HG03280 (cell line): ENCODE measurements around the gene ANO1.

Experiments used
- ATAC-seq: cut with Tn5 transposase; IDR thresholded peaks from one replicate; pipeline ENCODE4 v1.9.1; 2021; ENCODE audit warnings: mild to moderate bottlenecking, moderate library complexity; ENCODE audit not compliant: unreplicated experiment

ANO1 gene

DNA sequence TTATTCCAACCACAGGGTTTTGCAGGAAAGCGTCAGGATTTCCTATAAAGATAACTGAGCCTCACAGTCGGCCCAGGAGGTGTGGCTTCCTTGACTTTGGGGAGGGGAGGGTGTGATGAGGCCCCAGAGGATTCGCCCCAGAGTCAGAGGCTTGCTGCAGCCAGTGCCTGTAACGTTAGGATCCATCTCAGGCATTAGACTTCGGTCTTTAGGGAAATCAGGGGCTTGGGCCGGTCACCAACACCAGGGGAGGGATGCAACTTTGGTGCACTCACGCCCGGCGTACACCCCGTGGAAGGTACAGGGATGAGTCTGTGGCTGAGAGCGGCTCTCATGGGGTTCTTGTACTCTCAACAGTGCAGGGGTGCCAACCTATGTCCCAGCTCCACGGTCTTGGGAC is 5.7 kb upstream of the ANO1 start:
- no peak for ATAC-seq

DNA sequence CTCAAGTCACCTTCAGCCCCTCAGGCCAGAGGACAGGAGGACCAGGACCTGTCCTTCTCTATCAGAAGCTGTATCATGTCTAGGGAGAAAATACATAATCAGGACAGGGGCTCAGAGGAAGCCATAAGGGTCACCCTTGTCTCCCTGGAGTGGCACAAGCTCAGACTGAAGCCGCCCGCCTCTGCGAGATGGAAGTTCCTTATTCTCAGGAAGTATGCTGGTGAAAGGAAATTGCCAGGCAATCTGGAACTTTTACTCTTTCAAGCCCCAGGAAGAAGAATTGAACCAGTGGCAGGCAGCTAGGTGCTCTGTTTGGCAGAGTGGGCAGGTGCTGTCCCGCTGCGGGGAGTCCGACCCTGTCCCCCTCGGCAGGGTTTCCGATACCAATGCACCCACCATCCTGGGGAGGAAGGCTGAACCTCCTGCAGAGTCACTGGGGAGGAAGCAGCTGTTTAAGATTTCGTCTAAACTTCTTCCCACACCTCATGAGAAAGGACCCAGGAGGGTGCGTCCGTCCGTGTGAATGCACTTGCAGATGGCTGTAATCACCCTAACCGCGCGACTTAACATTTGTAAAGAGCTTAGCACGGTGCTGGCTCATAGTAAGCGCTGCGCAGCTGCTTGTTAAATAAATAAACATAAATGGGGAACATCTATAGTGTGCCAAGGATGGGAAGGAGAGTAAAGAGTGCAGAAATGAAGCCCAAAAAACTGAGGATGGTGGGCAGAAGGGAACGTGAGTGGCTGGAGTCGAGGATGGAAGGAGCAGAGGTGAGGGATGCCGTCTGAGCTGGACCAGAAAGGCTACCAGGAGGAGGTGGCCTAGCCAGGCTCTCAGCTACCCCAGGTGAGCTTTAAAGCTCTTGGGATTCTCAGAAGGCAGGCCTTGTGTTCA is 5.0 kb upstream of the ANO1 start:
- no peak for ATAC-seq

DNA sequence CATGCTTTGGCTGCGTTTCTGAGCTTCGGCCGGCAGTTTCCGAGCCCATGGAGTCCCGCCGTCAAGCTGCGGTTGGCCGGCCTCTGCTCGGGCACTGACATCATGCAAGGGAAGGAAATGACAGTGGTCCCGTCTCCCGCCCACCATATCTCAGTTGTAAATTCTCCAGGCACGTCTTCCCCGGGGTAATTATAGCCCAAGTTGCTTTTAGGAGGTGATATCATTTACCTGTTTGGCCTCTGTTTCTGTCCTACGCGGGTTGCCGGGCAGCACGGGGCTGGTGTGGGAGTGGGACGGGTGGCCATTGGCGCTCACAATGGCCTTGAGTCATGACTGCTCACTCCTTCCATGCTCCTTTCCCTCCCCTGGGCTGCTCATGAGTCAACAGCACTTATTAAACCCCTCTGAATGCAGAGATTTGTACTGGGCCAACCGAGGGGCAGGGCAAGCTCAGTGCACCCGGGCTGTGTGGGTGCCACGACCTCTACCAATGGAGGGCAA is 4.2 kb upstream of the ANO1 start:
- ATAC-seq: no peak

GRCh38 chr11:70074746-70075145 is 3.4 kb upstream of the ANO1 start:
- no peak for ATAC-seq

- ATAC-seq: no peak
Observed at GRCh38 chr11:70075836-70076235, 2.3 kb upstream of the ANO1 start.

- ATAC-seq: no peak
Observed at GRCh38 chr11:70076461-70076931, 1.6 kb upstream of the ANO1 start.

DNA sequence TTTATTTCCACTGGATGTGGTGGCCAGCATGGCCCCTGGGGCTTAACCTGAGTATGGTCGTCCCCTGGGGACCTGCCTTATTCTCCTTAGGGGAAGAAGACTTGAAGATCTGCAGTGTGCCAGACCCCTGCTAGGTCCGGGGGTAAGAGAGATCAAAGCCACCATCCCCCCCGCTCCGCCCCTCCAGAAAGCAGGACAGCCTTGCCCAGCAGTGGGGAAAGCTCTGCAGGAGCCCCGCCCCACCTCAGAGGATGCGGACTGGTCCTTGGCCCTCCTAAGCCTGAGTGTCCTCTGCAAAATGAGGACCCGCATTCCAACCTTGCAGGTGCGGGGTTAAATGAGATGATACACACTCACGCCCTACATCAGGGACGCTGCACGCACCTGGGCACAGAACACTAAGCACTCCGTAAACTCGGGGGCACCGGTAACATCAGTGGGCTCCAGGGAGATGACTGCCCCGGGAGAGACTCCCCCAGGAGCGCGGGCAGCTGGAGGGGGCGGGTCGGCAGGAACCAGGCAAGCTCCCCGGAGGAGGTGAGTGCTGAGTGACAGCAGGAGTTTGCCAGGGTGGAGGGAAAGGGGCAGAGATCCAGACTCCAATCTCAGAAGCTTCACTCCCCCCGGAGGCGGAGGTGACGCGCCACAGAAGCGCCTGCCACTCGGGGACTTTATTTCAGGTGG is 564 bp upstream of the ANO1 start:
- no peak for ATAC-seq

DNA sequence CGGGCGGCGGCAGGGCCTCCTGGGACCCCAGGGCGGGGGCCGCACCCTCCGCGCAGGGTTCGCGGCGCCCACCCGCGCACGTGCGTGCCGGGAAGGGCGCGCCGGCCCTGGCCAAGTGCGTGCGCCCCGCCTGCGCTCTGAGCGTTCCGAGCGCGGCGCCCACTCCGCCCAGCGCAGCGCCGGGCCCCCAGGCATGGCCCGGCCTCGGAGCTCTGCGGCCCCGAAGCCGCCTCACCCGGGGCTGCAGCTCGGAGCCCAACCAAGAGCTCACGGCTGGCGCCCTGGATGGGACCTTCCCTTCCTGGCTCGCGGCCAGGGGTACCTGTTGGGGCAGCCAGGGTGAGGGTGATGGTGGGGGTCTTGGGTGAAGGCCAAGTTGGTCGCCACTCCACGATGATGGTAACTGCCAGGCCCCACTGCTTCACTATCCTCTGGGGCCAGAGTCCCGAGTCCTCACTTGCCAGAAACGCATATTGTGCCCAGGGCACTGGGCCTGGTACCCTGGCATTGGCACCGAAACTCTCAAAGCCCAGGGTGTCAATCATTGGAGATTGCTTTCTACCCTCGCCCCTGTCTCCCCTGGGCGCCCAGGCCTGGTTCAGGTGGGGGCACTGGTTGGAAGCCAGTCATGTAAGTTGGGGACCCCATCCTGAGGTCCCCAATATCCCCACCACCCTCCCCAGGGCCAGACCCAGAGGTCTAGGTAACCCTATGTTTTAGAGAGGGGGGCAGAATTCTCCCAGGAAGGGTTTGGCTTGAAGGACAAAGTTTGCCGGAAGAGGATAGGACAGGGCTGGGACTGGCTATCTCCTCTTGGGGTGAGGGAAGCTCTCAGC is 882 bp downstream of the ANO1 start:
- no peak for ATAC-seq

DNA sequence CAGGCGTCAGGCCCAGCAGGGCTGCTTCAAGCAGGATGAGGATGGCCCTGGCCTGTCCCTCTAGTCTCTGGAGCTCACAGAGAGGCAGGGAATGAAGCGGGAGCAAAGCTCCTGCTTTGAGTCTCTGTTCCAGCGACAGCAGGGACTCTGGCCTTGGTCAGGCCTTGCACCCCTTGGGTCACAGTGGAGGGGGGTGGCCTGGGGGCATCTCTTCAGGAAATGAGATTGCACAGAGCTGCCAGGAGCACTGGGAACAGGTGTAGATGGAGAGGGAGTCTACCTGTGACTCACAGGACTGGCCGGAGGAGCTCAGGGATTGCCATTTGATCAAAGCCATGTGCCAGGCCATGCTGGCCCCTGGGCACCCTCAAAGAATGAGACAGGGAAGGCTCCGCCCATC is 1.6 kb downstream of the ANO1 start:
- ATAC-seq: no peak

DNA sequence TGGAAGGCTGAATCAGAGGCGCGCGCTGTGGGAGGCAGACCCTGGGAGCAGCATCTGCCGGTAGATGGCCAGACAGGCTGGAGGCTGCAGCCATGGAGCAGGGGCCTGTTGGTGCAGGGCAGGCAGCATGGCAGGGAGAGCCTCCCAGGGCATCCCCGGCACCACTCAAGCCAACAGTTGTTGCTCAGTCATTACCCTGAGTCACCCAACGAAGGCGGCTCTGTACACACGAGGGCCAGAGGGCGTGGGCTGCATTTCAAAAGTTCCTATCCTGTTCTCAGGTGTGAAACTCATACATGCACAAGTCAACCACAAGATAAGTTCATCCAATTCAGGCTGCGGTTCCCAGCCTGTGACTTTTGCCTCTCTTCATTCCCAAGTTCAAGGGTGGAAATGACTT is 2.6 kb downstream of the ANO1 start:
- no peak for ATAC-seq

GRCh38 chr11:70082829-70083228 is 4.7 kb downstream of the ANO1 start:
- no peak for ATAC-seq

- no peak for ATAC-seq
Observed at GRCh38 chr11:70084046-70084984, 6.2 kb downstream of the ANO1 start.

DNA sequence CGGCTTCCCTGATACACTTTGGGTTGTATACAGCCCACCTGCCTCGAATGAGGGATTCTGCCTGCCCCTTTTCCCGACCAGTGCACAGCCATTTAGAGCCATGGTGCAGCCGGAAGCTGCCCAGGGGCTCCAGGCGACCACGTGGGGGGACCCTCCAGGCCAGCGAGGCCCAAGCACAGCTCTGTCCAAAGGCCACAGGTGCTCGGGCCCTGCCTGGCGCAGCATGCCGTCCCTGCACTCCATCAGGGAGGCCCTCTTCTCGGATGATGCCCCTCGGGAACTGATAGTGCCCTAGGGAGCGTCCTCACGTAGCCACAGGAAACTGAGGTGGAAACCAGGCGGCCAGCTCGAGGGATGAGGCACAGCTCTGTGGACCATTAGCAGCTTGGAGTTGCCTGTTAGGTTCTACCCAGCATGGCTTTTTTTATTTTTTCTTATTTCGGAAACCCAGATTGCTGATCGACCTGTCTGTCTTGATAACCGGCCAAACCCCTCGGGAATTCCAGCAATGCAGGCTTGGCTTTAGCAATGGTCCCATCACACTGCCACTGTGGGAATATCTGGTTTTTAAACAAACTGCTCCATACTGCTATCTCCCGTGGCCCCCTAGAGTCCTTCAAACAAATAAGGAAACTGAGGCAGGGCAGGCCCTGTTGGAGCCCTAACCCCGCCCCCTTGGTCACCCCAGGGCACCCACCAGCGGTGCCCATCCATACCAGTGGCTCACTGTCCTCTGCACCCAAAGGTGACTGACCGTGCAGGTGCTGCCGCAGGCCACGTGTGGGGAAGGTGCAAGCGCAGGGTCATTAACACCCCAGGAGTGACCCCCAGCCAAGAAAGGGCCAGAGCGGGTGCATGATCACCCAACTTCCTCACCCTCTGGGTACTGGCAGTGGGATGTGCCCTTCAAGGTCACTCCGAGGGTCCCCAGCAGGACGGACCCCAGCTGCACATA is 8.0 kb downstream of the ANO1 start:
- ATAC-seq: no peak

GRCh38 chr11:70087446-70088167 is 9.5 kb downstream of the ANO1 start:
- ATAC-seq: no peak

GRCh38 chr11:70088735-70089250 is 10.7 kb downstream of the ANO1 start:
- no peak for ATAC-seq

DNA sequence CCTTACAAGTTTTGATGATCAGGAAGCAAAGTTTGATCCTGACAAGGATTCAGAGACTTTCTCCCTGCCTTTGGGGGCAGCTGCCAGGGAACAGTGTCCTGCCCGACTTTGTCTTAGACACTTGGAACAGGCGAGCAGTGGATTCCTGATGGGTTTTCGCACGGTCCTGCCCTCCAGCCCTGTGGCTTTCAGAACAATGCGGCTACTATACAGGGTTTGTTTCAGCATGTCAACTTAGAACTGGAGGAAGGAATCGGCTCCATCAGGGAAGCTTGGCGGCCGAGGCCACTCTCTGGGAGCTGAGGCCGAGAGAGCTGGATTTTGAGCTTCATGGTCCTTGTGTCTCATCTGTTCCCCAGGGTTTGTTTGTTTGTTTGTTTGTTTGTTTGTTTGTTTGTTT is 11.5 kb downstream of the ANO1 start:
- ATAC-seq: no peak

DNA sequence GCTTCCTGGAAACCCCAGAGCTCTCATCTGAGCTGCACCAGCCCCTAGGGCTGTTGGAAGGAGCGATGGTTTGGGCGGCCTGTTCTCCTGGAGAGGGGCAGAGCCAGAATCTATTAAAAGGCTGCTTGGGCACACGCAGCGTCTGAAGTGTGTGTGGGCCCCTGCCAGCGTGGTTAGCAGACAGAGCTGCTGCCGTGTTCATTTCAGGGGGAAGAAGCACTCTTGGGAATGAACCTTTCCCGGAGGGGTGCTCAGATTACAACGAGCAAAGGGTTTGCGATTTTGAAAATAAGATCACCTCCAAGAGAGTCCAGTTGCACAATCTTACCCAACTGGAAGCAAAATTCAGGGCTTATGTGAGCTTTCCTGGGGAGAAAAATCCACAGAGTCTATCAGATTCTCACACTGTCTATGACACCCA is 12.9 kb downstream of the ANO1 start:
- ATAC-seq: no peak

GRCh38 chr11:70091638-70092037 is 13.5 kb downstream of the ANO1 start:
- no peak for ATAC-seq
